GM12864 (cell line): ENCODE data around the gene ZDHHC1.

Source experiments
- DNase-seq: peaks from one replicate; pipeline ENCODE4 v3.0.0-alpha.2; 2011; ENCODE audit warnings: low read depth
- H3K4me3 ChIP-seq: 2 replicates; pipeline ENCODE4 v1.5.1; 2011; ENCODE audit warnings: mild to moderate bottlenecking, low read depth, low read length, control low read depth
- CTCF ChIP-seq: IDR thresholded peaks from 2 replicates; pipeline ENCODE4 v1.5.1; 2011; ENCODE audit warnings: low read depth, mild to moderate bottlenecking, moderate library complexity, low read length, control low read depth, inconsistent platforms; ENCODE audit errors: missing control alignments

Gene ZDHHC1

GRCh38 chr16:67404740-67405226, 11.5 kb downstream of the ZDHHC1 start:
- no peak for DNase-seq
- H3K4me3 ChIP-seq: no peak overlapping the region
- no peak for TF ChIP-seq CTCF

GRCh38 chr16:67403976-67404555, 12.2 kb downstream of the ZDHHC1 start:
- DNase-seq: no peak
- TF ChIP-seq CTCF: no peak
- no peak overlapping the region for H3K4me3 ChIP-seq

GRCh38 chr16:67400901-67401300, 15.4 kb downstream of the ZDHHC1 start:
- no peak overlapping the region for H3K4me3 ChIP-seq
- TF ChIP-seq CTCF: no peak
- DNase-seq: no peak

- no peak for DNase-seq
- TF ChIP-seq CTCF: no peak
- H3K4me3 ChIP-seq: no peak overlapping the region
Measured at GRCh38 chr16:67399749-67400704, 16.2 kb downstream of the ZDHHC1 start.

GRCh38 chr16:67399218-67399733, 17.0 kb downstream of the ZDHHC1 start:
- TF ChIP-seq CTCF: peak; percentile 79
- no peak overlapping the region for H3K4me3 ChIP-seq
- DNase-seq: no peak

GRCh38 chr16:67398546-67399217, 17.6 kb downstream of the ZDHHC1 start:
- no peak for DNase-seq
- TF ChIP-seq CTCF: no peak
- no peak overlapping the region for H3K4me3 ChIP-seq
